Astrocyte (in vitro differentiated cells and primary cell): ENCODE data around the gene SEMA3A.

Experiments used
- CTCF ChIP-seq: IDR thresholded peaks from 2 replicates; pipeline ENCODE4 v1.5.1; 2011; ENCODE audit warnings: low read depth, mild to moderate bottlenecking, inconsistent platforms, low read length, moderate library complexity; ENCODE audit not compliant: insufficient read depth
- EZH2 ChIP-seq: IDR thresholded peaks from 2 replicates; pipeline ENCODE4 v1.6.1; 2012; ENCODE audit warnings: mild to moderate bottlenecking, low read length, inconsistent platforms; ENCODE audit not compliant: insufficient read depth

GRCh38 chr7:84182301-84182700 is 12.3 kb downstream of the SEMA3A start:
- no peak for TF ChIP-seq CTCF
- no peak for TF ChIP-seq EZH2
